Central memory CD8-positive, alpha-beta T cell (primary cell): ENCODE measurements around the gene FXYD5.
A peak's percentile ranks its signal among the peaks of the same experiment; 100 is the strongest.
"Not testable (repeated sequence)": the region's sequence is repeated elsewhere in the genome, so short reads cannot be mapped to it uniquely, and the experiment has no call there.

Source experiments
- ATAC-seq: fragments of 150-1000 bp; cut with Tn5 transposase; replicated peaks from 2 replicates; pipeline ENCODE4 v1.10.0; 2022; ENCODE audit warnings: mild to moderate bottlenecking, moderate FRiP score, moderate number of reproducible peaks; ENCODE audit not compliant: poor library complexity, severe bottlenecking; ENCODE audit errors: extremely low read depth
- DNase-seq, 2 donors: peaks; one replicate each; pipeline ENCODE4 v3.0.0; 2021; ENCODE audit warnings: low spot score in 2 of 2
- H3K27ac Mint-ChIP-seq: one replicate; pipeline ENCODE4 v1.8.0; 2022; ENCODE audit warnings: low read depth, mild to moderate bottlenecking, moderate library complexity, mixed read lengths
- H3K27me3 Mint-ChIP-seq: one replicate; pipeline ENCODE4 v1.8.0; 2022; ENCODE audit warnings: mixed read lengths
- H3K36me3 Mint-ChIP-seq: one replicate; pipeline ENCODE4 v1.8.0; 2022; ENCODE audit warnings: mild to moderate bottlenecking, moderate library complexity, mixed read lengths; ENCODE audit not compliant: insufficient read depth
- H3K4me1 Mint-ChIP-seq: one replicate; pipeline ENCODE4 v1.8.0; 2022; ENCODE audit warnings: mixed read lengths
- H3K4me3 Mint-ChIP-seq: one replicate; pipeline ENCODE4 v1.8.0; 2022; ENCODE audit warnings: mild to moderate bottlenecking, moderate library complexity, mixed read lengths
- H3K9me3 Mint-ChIP-seq: one replicate; pipeline ENCODE4 v1.8.0; 2022; ENCODE audit warnings: mixed read lengths

The FXYD5 gene

DNA sequence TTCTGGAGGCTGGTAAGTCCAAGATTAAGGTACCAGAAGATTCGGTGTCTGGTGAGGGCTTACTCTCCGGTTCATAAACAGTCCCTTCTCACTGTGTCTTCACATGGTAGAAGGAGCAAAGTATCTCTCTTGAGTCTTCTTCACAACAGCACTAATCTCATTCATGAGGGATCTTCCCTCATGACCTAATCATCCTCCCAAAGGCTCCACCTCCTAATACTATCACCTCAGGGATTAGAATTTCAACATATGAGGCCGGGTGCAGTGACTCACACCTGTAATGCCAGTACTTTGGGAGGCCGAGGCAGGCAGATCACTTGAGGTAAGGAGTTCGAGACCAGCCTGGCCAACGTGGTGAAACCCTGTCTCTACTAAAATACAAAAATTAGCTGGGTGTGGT lies 42.3 kb downstream of the FXYD5 start:
- ATAC-seq, H3K4me3 Mint-ChIP-seq, DNase-seq, H3K27ac Mint-ChIP-seq, H3K9me3 Mint-ChIP-seq, H3K36me3 Mint-ChIP-seq: not testable (repeated sequence)
- Mint-ChIP-seq H3K4me1 (peaks cover 21% of the 10 kb centered on the region), H3K27me3 (peaks cover 14% of the 10 kb centered on the region)

DNA sequence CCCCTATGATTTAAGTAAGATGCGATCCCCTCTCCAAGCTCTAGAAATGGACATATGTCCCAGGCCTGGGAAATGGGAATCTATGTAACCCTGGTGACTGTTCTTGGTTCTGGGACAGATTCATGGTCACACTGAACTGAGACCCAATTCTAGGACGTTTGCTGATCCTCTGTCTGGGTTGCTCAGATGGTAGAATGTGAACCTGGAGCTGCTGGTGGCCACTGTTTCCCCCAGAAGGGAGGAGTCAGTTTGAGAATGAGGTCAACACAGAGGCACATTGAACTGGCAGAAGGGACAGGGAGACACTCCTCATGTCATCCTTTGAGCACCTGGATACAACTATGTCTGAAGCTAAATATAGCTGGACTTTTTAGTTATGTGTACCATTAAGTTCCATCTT lies 44.9 kb downstream of the FXYD5 start:
- Mint-ChIP-seq H3K4me3 (no peak overlapping the region), H3K9me3 (no peaks in the 10 kb centered on the region), H3K27ac (no peak overlapping the region), H3K4me1 (peaks cover 32% of the 10 kb centered on the region), H3K36me3 (peaks cover 2% of the 10 kb centered on the region), H3K27me3 (no peaks in the 10 kb centered on the region)
- DNase-seq, result no peak
- ATAC-seq, result no peak

DNA sequence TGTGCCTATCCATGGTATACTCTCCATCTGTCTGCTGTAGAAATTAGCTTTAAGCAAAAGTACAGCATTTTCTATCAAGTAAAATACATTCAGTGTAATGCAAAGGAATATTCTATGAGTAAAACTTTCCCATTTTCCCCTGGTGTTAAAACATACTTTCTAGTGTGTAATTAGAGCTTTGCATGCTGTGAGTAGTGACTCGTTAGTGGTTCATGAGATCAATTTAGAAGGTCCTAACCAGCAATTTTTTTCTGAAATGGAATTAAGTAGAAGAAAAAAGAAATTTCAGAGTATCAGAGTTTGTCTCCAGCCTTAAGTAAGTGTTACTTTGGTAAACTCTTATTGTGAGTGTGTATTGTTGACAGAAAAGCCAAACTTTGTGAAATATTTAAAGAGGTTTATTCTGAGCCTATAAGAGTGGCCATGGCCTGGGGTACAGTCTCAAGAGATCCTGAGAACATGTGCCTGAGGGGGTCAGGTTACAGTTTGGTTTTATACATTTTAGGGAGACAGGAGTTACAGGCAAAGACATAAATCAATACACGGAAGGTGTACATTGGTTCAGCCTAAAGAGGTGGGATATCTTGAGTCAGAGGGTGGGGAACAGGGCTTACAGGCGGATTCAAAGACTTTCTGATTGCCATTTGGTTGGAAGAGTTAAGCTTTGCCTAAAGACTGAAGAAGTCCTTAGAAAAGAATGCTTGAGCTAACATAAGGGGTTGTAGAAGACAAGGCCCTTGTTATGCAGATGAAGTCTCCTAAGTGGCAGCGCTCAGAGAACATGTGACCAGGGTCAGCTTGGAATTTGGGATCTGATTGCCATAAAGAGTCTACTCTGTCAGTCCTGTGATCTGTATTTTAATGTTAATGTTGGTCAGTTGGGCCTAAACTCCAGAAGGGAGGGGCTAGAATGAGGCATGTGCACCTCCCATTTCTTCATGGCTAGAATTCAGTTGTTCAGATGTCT lies 48.5 kb downstream of the FXYD5 start:
- no peaks in the 10 kb centered on the region for H3K27me3 Mint-ChIP-seq
- no peaks in the 10 kb centered on the region for H3K9me3 Mint-ChIP-seq
- peaks cover 59% of the 10 kb centered on the region for H3K4me1 Mint-ChIP-seq
- peaks cover 2% of the 10 kb centered on the region for H3K36me3 Mint-ChIP-seq
- peak overlapping the region; percentile 92 for H3K27ac Mint-ChIP-seq
- H3K4me3 Mint-ChIP-seq, result no peak overlapping the region
- ATAC-seq, result no peak
- no peak for DNase-seq

DNA sequence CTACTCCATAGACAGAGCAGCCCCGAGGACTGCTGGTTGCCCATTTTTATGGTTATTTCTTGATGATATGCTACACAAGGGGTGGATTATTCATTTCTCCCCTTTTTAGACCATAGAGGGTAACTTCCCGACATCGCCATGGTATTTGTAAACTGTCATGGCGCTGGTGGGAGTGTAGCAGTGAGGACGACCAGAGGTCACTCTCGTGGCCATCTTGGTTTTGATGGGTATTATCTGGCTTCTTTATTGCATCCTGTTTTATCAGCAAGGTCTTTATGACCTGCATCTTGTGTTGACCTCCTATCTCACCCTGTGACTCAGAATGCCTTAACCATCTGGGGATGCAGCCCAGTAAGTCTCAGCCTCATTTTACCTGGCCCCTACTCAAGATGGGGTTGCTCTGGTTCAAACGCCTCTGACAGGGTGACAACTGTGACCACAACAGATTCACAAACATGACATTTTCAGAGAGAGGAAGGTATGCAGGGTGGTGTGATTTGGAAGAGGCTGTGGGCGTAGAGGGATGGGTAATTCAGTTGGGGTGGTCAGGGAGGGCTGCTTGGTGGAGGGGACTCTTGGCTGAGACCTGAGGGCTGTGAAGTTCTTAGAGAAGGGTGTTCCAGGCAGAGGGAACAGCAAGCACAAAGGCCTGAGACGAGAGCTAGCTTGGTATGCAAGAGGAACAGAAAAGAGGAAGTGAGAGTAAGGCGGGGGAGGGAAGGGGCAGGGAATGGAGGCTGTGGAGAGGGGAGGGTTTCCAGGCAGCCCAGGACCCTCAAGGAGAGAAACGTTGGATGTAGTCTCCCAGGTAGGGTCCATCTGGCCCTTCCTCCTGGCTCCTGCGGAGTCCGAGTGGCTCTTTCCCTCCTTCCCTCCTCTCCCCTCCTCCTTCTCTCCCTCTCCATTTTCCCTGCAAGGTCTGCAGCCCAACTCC lies 50.5 kb downstream of the FXYD5 start:
- DNase-seq (no peak), ATAC-seq (no peak)
- H3K4me3 Mint-ChIP-seq, result no peak overlapping the region
- peaks cover 53% of the 10 kb centered on the region for H3K4me1 Mint-ChIP-seq
- no peaks in the 10 kb centered on the region for H3K9me3 Mint-ChIP-seq
- H3K27me3 Mint-ChIP-seq, result no peaks in the 10 kb centered on the region
- H3K27ac Mint-ChIP-seq, result peak overlapping the region; percentile 92
- peaks cover 2% of the 10 kb centered on the region for H3K36me3 Mint-ChIP-seq

GRCh38 chr19:35205733-35206323 lies 51.3 kb downstream of the FXYD5 start:
- ATAC-seq (no peak), DNase-seq (no peak)
- Mint-ChIP-seq H3K36me3 (peaks cover 5% of the 10 kb centered on the region), H3K4me3 (peak overlapping the region; percentile 63), H3K27me3 (no peaks in the 10 kb centered on the region), H3K4me1 (peaks cover 57% of the 10 kb centered on the region), H3K27ac (peak overlapping the region; percentile 92), H3K9me3 (no peaks in the 10 kb centered on the region)

- H3K27ac Mint-ChIP-seq, result peak overlapping the region; percentile 92
- peaks cover 8% of the 10 kb centered on the region for H3K36me3 Mint-ChIP-seq
- ATAC-seq, result peak; percentile 37
- H3K4me3 Mint-ChIP-seq, result peak overlapping the region; percentile 63
- peaks cover 60% of the 10 kb centered on the region for H3K4me1 Mint-ChIP-seq
- H3K9me3 Mint-ChIP-seq, result no peaks in the 10 kb centered on the region
- no peaks in the 10 kb centered on the region for H3K27me3 Mint-ChIP-seq
- peak in 1 of 2 donors; percentile 63 for DNase-seq
These were observed 51.8 kb downstream of the FXYD5 start for GRCh38 chr19:35206379-35206778.

- no peaks in the 10 kb centered on the region for H3K27me3 Mint-ChIP-seq
- H3K4me3 Mint-ChIP-seq, result peak overlapping the region; percentile 63
- H3K36me3 Mint-ChIP-seq, result peaks cover 12% of the 10 kb centered on the region
- peak overlapping the region; percentile 92 for H3K27ac Mint-ChIP-seq
- DNase-seq (no peak), ATAC-seq (no peak)
- no peaks in the 10 kb centered on the region for H3K9me3 Mint-ChIP-seq
- H3K4me1 Mint-ChIP-seq, result peaks cover 62% of the 10 kb centered on the region
These were observed 52.3 kb downstream of the FXYD5 start for GRCh38 chr19:35206855-35207254.

- DNase-seq (no peak), ATAC-seq (no peak)
- Mint-ChIP-seq H3K4me3 (no peak overlapping the region), H3K4me1 (peaks cover 67% of the 10 kb centered on the region), H3K36me3 (peaks cover 16% of the 10 kb centered on the region), H3K27ac (peak overlapping the region; percentile 92), H3K9me3 (no peaks in the 10 kb centered on the region), H3K27me3 (no peaks in the 10 kb centered on the region)
These were observed 52.9 kb downstream of the FXYD5 start for GRCh38 chr19:35207391-35207871.

DNA sequence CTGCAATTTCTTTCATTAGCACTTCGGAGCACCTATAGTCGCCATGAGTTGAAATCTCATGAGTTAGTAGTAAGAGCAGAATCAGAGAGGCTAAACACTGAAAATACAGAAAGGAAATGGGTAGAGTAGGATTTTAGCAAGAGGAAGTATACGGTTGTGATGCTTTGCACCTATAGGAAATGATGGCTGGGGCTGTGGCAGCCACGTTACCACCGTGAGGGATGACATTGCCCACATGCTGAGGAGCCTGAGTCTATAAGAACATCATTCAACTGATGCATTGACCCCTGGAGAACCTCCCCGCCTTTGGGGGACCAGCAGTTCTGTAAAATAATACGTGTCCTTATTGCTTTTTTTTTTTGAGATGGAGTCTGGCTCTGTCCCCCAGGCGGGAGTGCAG lies 53.6 kb downstream of the FXYD5 start:
- no peak for ATAC-seq
- H3K27me3 Mint-ChIP-seq, result no peaks in the 10 kb centered on the region
- H3K36me3 Mint-ChIP-seq, result peaks cover 16% of the 10 kb centered on the region
- H3K27ac Mint-ChIP-seq, result peak overlapping the region; percentile 92
- peaks cover 70% of the 10 kb centered on the region for H3K4me1 Mint-ChIP-seq
- DNase-seq, result no peak
- H3K4me3 Mint-ChIP-seq, result no peak overlapping the region
- no peaks in the 10 kb centered on the region for H3K9me3 Mint-ChIP-seq

GRCh38 chr19:35209646-35210045 lies 55.1 kb downstream of the FXYD5 start:
- Mint-ChIP-seq H3K4me3 (no peak overlapping the region), H3K27ac (peak overlapping the region; percentile 100), H3K36me3 (peaks cover 21% of the 10 kb centered on the region), H3K27me3 (no peaks in the 10 kb centered on the region), H3K9me3 (no peaks in the 10 kb centered on the region), H3K4me1 (peaks cover 65% of the 10 kb centered on the region)
- DNase-seq, result no peak
- no peak for ATAC-seq

- no peaks in the 10 kb centered on the region for H3K9me3 Mint-ChIP-seq
- peak; percentile 57 for ATAC-seq
These were observed 57.2 kb downstream of the FXYD5 start for GRCh38 chr19:35211545-35212230.

DNA sequence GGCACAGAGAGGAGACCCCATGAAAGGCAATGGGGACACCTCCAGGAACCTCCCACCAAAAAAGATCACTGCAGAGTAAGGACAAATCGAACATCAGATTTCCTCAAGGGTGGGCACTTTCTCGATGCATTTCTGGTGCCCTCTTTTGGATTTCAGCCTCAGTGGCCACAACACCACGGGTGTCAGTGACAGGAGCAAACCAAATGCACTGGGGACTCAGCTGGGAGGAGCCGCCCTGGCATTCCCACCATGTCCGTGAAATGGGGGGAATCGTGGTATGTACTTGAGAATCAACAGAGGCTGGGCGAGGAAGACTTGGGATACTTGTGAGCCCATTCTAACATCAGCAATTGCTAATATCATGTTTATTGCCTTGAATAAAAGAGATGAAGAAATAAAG lies 57.7 kb downstream of the FXYD5 start:
- no peak for ATAC-seq
- DNase-seq, result no peak
- Mint-ChIP-seq H3K27ac (peak overlapping the region; percentile 100), H3K27me3 (no peaks in the 10 kb centered on the region), H3K36me3 (peaks cover 21% of the 10 kb centered on the region), H3K4me3 (peak overlapping the region; percentile 78), H3K9me3 (no peaks in the 10 kb centered on the region), H3K4me1 (peaks cover 62% of the 10 kb centered on the region)

More at GRCh38 chr19:35211545-35212230, 57.2 kb downstream of the FXYD5 start:
- peak overlapping the region; percentile 78 for H3K4me3 Mint-ChIP-seq
- peaks cover 21% of the 10 kb centered on the region for H3K36me3 Mint-ChIP-seq
- no peaks in the 10 kb centered on the region for H3K27me3 Mint-ChIP-seq
- peaks cover 63% of the 10 kb centered on the region for H3K4me1 Mint-ChIP-seq
- peak; percentile 73 to 87 for DNase-seq
- peak overlapping the region; percentile 100 for H3K27ac Mint-ChIP-seq
